Measurements from ENCODE around the gene CDRT15.

- no peak for TF ChIP-seq ZNF184 (tag by site-specific recombination; IDR thresholded peaks at IDR 0.05)
- TF ChIP-seq ZBTB11 (tag by site-specific recombination; conservative IDR thresholded peaks at IDR 0.05; ENCODE audit: low read depth), result no peak
- no peak for TF ChIP-seq PRDM1 (tag by site-specific recombination; IDR thresholded peaks at IDR 0.05)
- no peak for TF ChIP-seq TCF7L2 (IDR thresholded peaks at IDR 0.05; ENCODE audit: borderline replicate concordance, low read depth, low read length)
- TF ChIP-seq CTCF (tag by site-specific recombination; IDR thresholded peaks at IDR 0.05), result no peak
- TF ChIP-seq ZNF449 (tag by site-specific recombination; IDR thresholded peaks at IDR 0.05), result no peak
- no peak for TF ChIP-seq KLF7 (tag by site-specific recombination; IDR thresholded peaks at IDR 0.05; ENCODE audit: borderline replicate concordance)
- no peak for TF ChIP-seq ZNF366 (tag by site-specific recombination; conservative IDR thresholded peaks at IDR 0.05)
- TF ChIP-seq ZNF391 (tag by site-specific recombination; IDR thresholded peaks at IDR 0.05; ENCODE audit: borderline replicate concordance, low read depth), result no peak
Observed at GRCh38 chr17:14225254-14225980, 11.2 kb downstream of the CDRT15 start.
